ENCODE data around the gene LPP.

The LPP gene

GRCh38 chr3:188580223-188580622 lies 426.3 kb downstream of the LPP start:
- no peak for TF ChIP-seq CTCF (IDR thresholded peaks at IDR 0.05; ENCODE audit: low read depth, low read length, missing control alignments)
- DNase-seq (ENCODE audit: extremely low read depth, low read depth), result no peak
- no peak overlapping the region for H3K4me3 ChIP-seq (replicated peaks; ENCODE audit: low read depth, low read length)

GRCh38 chr3:188580659-188581058 lies 426.7 kb downstream of the LPP start:
- no peak for TF ChIP-seq CTCF (IDR thresholded peaks at IDR 0.05; ENCODE audit: low read depth, low read length, missing control alignments)
- DNase-seq (ENCODE audit: extremely low read depth, low read depth), result no peak
- no peak overlapping the region for H3K4me3 ChIP-seq (replicated peaks; ENCODE audit: low read depth, low read length)

- DNase-seq (ENCODE audit: extremely low read depth, low read depth), result no peak
- no peak for TF ChIP-seq CTCF (IDR thresholded peaks at IDR 0.05; ENCODE audit: low read depth, low read length, missing control alignments)
- H3K4me3 ChIP-seq (replicated peaks; ENCODE audit: low read depth, low read length), result no peak overlapping the region
These were observed 427.4 kb downstream of the LPP start for GRCh38 chr3:188581365-188581764.

GRCh38 chr3:188581792-188582191 lies 427.8 kb downstream of the LPP start:
- no peak for TF ChIP-seq CTCF (IDR thresholded peaks at IDR 0.05; ENCODE audit: low read depth, low read length, missing control alignments)
- no peak overlapping the region for H3K4me3 ChIP-seq (replicated peaks; ENCODE audit: low read depth, low read length)
- no peak for DNase-seq (ENCODE audit: extremely low read depth, low read depth)

- H3K4me3 ChIP-seq (replicated peaks; ENCODE audit: low read depth, low read length), result no peak overlapping the region
- no peak for DNase-seq (ENCODE audit: extremely low read depth, low read depth)
- no peak for TF ChIP-seq CTCF (IDR thresholded peaks at IDR 0.05; ENCODE audit: low read depth, low read length, missing control alignments)
These were observed 429.6 kb downstream of the LPP start for GRCh38 chr3:188583341-188584161.

GRCh38 chr3:188584162-188584529 lies 430.2 kb downstream of the LPP start:
- no peak overlapping the region for H3K4me3 ChIP-seq (replicated peaks; ENCODE audit: low read depth, low read length)
- no peak for DNase-seq (ENCODE audit: extremely low read depth, low read depth)
- TF ChIP-seq CTCF (IDR thresholded peaks at IDR 0.05; ENCODE audit: low read depth, low read length, missing control alignments), result no peak
